ENCODE measurements around the gene CNGA3.

The CNGA3 gene

DNA sequence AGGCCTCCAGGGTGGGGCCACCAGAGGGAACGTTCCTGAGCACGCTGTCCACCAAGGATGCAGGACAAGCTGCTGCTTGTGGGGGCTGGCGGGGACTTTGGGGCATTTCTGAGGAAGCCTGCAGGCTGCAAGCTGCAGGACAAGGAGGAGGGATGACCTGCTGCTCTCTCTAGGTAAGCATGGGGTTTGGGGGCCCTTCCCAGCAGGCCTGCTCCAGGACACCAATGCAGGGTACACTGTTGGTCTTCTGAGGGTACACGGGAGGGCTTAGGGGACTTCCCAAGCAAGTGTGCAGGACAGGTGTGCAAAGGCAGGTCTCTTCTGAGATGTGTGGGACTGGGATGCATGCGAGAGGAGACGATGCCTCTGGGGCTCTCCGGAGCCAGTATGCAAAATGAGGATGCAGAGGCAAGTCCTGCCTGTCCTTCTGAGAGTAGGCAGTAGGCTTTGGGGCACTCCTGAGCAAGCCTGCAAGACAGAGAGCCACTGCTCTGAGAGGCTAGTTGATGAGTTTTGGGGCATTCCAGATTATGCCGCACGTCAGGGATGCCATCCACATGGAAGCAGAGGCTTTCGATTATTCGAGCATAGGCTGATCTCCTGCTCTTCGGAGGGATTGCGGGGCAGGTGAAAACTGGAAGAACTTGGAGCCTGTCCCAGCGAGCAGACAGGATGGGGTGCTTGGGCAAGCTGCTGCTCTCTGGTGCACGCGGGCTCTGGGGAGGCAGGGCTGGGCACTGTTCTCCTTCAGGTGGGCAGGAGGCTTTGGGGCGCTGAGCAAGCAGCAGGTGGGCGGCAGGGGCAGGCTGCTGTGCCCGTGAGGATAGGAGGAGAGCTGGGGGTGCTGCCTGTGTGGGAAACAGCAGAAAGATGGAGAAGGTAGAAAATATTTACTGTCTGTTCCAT, 44.6 kb downstream of the CNGA3 start:
- Histone ChIP-seq H3K18ac (ENCODE audit: low read length) (no peak overlapping the region), H3K4ac (ENCODE audit: low read depth, low read length) (no peak overlapping the region), H3K4me3 (ENCODE audit: low read length) (no peak overlapping the region), H3K9ac (ENCODE audit: low read length) (no peak overlapping the region), H3K4me1 (ENCODE audit: control insufficient read depth, low read depth, low read length) (no peaks in the 10 kb centered on the region), H3K56ac (ENCODE audit: low read length) (no peak overlapping the region), H3K27ac (ENCODE audit: low read depth, low read length) (no peak overlapping the region), H3K79me1 (ENCODE audit: low read length) (no peaks in the 10 kb centered on the region), H4K5ac (ENCODE audit: low read length) (no peak overlapping the region), H2BK5ac (ENCODE audit: low read length) (no peak overlapping the region), H3K4me2 (ENCODE audit: low read length) (no peak overlapping the region), H3K27me3 (ENCODE audit: insufficient read depth, low read length, poor library complexity) (no peaks in the 10 kb centered on the region), H3K23ac (ENCODE audit: low read length) (no peak overlapping the region), H3K79me2 (ENCODE audit: control insufficient read depth, insufficient read depth, low read length) (no peaks in the 10 kb centered on the region), H3K36me3 (ENCODE audit: control insufficient read depth, insufficient read depth, low read length) (no peaks in the 10 kb centered on the region), H4K8ac (ENCODE audit: low read depth, low read length) (no peak overlapping the region), H2AK5ac (ENCODE audit: low read length) (no peak overlapping the region), H2BK120ac (ENCODE audit: low read depth, low read length) (no peak overlapping the region), H2BK15ac (replicated peaks; ENCODE audit: low read depth) (no peak overlapping the region)
- DNase-seq = no peak
- no CpG with 5 or more reads among the region's 19 CpGs for WGBS (ENCODE audit: extremely low coverage, insufficient coverage, low lambda C conversion rate)

DNA sequence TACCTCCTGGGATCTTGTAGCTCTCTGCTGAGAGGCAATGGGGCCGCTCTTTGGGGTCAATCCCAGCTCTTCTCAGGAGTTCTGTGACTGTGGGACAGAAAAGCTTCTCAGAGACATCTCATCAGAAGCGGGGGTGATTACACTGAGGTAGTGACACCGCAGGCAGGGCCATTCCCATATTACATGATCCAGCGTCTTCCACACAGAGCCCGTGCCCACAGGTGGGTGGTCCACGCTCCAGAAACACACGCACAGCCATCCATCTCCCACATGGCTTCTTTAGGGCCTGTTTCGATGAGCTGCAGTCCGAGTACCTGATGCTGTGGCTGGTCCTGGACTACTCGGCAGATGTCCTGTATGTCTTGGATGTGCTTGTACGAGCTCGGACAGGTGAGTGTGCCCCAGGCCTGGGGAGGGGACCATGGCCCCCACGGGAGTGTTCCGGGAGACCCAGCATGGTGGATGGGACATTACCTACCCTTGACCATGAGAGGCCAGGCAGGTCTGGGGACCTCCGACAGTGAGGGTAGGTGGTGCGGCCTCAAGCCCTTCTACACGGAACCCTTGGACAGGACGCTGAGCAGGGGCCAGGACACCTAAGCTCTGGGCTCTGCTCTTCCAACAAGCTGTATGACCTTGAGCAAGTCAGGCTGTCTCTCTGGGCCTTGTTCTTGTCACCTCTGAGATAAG, 45.5 kb downstream of the CNGA3 start:
- H3K23ac ChIP-seq (ENCODE audit: low read length) = no peak overlapping the region
- H4K5ac ChIP-seq (ENCODE audit: low read length) = no peak overlapping the region
- H3K4me3 ChIP-seq (ENCODE audit: low read length) = no peak overlapping the region
- H2AK5ac ChIP-seq (ENCODE audit: low read length) = no peak overlapping the region
- no peaks in the 10 kb centered on the region for H3K27me3 ChIP-seq (ENCODE audit: insufficient read depth, low read length, poor library complexity)
- no peak overlapping the region for H2BK120ac ChIP-seq (ENCODE audit: low read depth, low read length)
- no peak overlapping the region for H4K8ac ChIP-seq (ENCODE audit: low read depth, low read length)
- no peak overlapping the region for H3K27ac ChIP-seq (ENCODE audit: low read depth, low read length)
- no CpG with 5 or more reads among the region's 18 CpGs for WGBS (ENCODE audit: extremely low coverage, insufficient coverage, low lambda C conversion rate)
- no peak overlapping the region for H2BK15ac ChIP-seq (replicated peaks; ENCODE audit: low read depth)
- no peak overlapping the region for H3K56ac ChIP-seq (ENCODE audit: low read length)
- H2BK5ac ChIP-seq (ENCODE audit: low read length) = no peak overlapping the region
- no peak overlapping the region for H3K9ac ChIP-seq (ENCODE audit: low read length)
- no peaks in the 10 kb centered on the region for H3K4me1 ChIP-seq (ENCODE audit: control insufficient read depth, low read depth, low read length)
- H3K4me2 ChIP-seq (ENCODE audit: low read length) = no peak overlapping the region
- no peak overlapping the region for H3K4ac ChIP-seq (ENCODE audit: low read depth, low read length)
- no peaks in the 10 kb centered on the region for H3K79me2 ChIP-seq (ENCODE audit: control insufficient read depth, insufficient read depth, low read length)
- no peaks in the 10 kb centered on the region for H3K36me3 ChIP-seq (ENCODE audit: control insufficient read depth, insufficient read depth, low read length)
- no peak for DNase-seq
- no peak overlapping the region for H3K18ac ChIP-seq (ENCODE audit: low read length)
- H3K79me1 ChIP-seq (ENCODE audit: low read length) = no peaks in the 10 kb centered on the region

DNA sequence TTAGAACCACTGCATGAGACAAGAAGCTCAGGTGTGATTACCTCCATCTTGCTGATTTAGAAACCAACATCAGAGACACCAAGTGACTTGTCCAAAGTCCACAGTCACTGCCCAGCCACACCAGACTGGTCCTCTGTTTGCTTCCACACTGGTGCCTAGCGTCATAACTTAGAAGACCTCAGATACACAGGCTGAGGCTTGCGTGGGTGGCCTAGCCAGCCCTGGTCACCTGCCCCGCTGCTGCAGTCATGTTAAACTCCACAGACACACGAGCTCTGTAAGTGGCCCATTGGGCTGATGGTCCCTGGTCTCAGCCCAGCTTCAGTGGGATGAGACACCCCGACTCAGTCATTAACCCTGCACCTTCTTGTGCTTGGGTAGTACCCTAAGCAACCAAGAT, 47.1 kb downstream of the CNGA3 start:
- Histone ChIP-seq H3K4me2 (ENCODE audit: low read length) (no peak overlapping the region), H4K5ac (ENCODE audit: low read length) (no peak overlapping the region)
- WGBS (ENCODE audit: extremely low coverage, insufficient coverage, low lambda C conversion rate) = no CpG with 5 or more reads among the region's 5 CpGs

DNA sequence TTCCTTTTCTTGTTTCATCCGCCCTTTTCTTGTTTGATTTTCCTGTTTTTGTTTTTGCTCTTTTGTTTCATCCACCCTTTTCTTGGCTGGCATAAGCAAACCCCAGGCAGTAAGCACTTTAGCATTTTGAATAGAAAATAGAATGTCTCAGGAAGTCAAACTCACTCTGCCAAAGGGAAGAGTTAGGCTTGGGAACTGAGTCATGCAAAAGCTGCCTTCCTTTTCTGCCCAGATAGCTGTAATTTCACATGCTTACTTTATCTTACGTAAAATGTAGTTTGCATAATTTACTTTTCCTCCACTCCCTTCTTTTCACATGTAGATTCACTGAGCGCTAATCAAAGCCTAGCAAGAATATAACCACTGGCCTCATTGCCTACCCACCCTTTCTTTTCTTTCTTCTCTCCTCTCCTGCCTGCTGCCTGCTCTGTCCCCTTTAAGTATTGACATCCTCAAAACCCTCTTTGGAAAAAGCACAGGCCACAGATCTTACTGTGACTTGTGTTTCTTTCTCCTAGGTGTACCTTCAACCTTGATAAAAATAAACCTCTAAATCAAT, 48.4 kb downstream of the CNGA3 start:
- H3K4me1 ChIP-seq (ENCODE audit: control insufficient read depth, low read depth, low read length) = no peaks in the 10 kb centered on the region
- no peak overlapping the region for H4K5ac ChIP-seq (ENCODE audit: low read length)
- H3K23ac ChIP-seq (ENCODE audit: low read length) = no peak overlapping the region
- H3K4me2 ChIP-seq (ENCODE audit: low read length) = no peak overlapping the region
- no peak overlapping the region for H4K8ac ChIP-seq (ENCODE audit: low read depth, low read length)
- no peaks in the 10 kb centered on the region for H3K27me3 ChIP-seq (ENCODE audit: insufficient read depth, low read length, poor library complexity)
- WGBS (ENCODE audit: extremely low coverage, insufficient coverage, low lambda C conversion rate) = no CpG with 5 or more reads among the region's 3 CpGs
- no peak overlapping the region for H3K56ac ChIP-seq (ENCODE audit: low read length)
- H3K4me3 ChIP-seq (ENCODE audit: low read length) = no peak overlapping the region
- H3K9ac ChIP-seq (ENCODE audit: low read length) = no peak overlapping the region
- no peak for DNase-seq
- H2BK5ac ChIP-seq (ENCODE audit: low read length) = no peak overlapping the region
- no peak overlapping the region for H2AK5ac ChIP-seq (ENCODE audit: low read length)
- H3K36me3 ChIP-seq (ENCODE audit: control insufficient read depth, insufficient read depth, low read length) = no peaks in the 10 kb centered on the region
- H3K4ac ChIP-seq (ENCODE audit: low read depth, low read length) = no peak overlapping the region
- H3K27ac ChIP-seq (ENCODE audit: low read depth, low read length) = no peak overlapping the region
- no peaks in the 10 kb centered on the region for H3K79me2 ChIP-seq (ENCODE audit: control insufficient read depth, insufficient read depth, low read length)
- no peaks in the 10 kb centered on the region for H3K79me1 ChIP-seq (ENCODE audit: low read length)
- no peak overlapping the region for H2BK15ac ChIP-seq (replicated peaks; ENCODE audit: low read depth)
- H3K18ac ChIP-seq (ENCODE audit: low read length) = no peak overlapping the region
- H2BK120ac ChIP-seq (ENCODE audit: low read depth, low read length) = no peak overlapping the region

More for the DNA sequence above, 47.1 kb downstream of the CNGA3 start:
- no peak overlapping the region for H3K9ac ChIP-seq (ENCODE audit: low read length)
- no peak overlapping the region for H2BK120ac ChIP-seq (ENCODE audit: low read depth, low read length)
- no peak overlapping the region for H3K4me3 ChIP-seq (ENCODE audit: low read length)
- H3K18ac ChIP-seq (ENCODE audit: low read length) = no peak overlapping the region
- H3K23ac ChIP-seq (ENCODE audit: low read length) = no peak overlapping the region
- no peaks in the 10 kb centered on the region for H3K4me1 ChIP-seq (ENCODE audit: control insufficient read depth, low read depth, low read length)
- no peak overlapping the region for H3K4ac ChIP-seq (ENCODE audit: low read depth, low read length)
- no peaks in the 10 kb centered on the region for H3K79me1 ChIP-seq (ENCODE audit: low read length)
- H2AK5ac ChIP-seq (ENCODE audit: low read length) = no peak overlapping the region
- no peak overlapping the region for H2BK5ac ChIP-seq (ENCODE audit: low read length)
- no peak overlapping the region for H3K27ac ChIP-seq (ENCODE audit: low read depth, low read length)
- H2BK15ac ChIP-seq (replicated peaks; ENCODE audit: low read depth) = no peak overlapping the region
- H3K27me3 ChIP-seq (ENCODE audit: insufficient read depth, low read length, poor library complexity) = no peaks in the 10 kb centered on the region
- H3K79me2 ChIP-seq (ENCODE audit: control insufficient read depth, insufficient read depth, low read length) = no peaks in the 10 kb centered on the region
- H3K36me3 ChIP-seq (ENCODE audit: control insufficient read depth, insufficient read depth, low read length) = no peaks in the 10 kb centered on the region
- no peak overlapping the region for H3K56ac ChIP-seq (ENCODE audit: low read length)
- no peak overlapping the region for H4K8ac ChIP-seq (ENCODE audit: low read depth, low read length)
- no peak for DNase-seq

DNA sequence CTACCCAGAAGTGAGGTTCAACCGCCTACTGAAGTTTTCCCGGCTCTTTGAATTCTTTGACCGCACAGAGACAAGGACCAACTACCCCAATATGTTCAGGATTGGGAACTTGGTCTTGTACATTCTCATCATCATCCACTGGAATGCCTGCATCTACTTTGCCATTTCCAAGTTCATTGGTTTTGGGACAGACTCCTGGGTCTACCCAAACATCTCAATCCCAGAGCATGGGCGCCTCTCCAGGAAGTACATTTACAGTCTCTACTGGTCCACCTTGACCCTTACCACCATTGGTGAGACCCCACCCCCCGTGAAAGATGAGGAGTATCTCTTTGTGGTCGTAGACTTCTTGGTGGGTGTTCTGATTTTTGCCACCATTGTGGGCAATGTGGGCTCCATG, 49.7 kb downstream of the CNGA3 start:
- no peak overlapping the region for H3K27ac ChIP-seq (ENCODE audit: low read depth, low read length)
- H3K4me2 ChIP-seq (ENCODE audit: low read length) = no peak overlapping the region
- no peaks in the 10 kb centered on the region for H3K79me1 ChIP-seq (ENCODE audit: low read length)
- no peak overlapping the region for H3K56ac ChIP-seq (ENCODE audit: low read length)
- H3K9ac ChIP-seq (ENCODE audit: low read length) = no peak overlapping the region
- H3K4me3 ChIP-seq (ENCODE audit: low read length) = no peak overlapping the region
- H2BK15ac ChIP-seq (replicated peaks; ENCODE audit: low read depth) = no peak overlapping the region
- H3K18ac ChIP-seq (ENCODE audit: low read length) = no peak overlapping the region
- DNase-seq = no peak
- H3K4me1 ChIP-seq (ENCODE audit: control insufficient read depth, low read depth, low read length) = no peaks in the 10 kb centered on the region
- WGBS (ENCODE audit: extremely low coverage, insufficient coverage, low lambda C conversion rate) = no CpG with 5 or more reads among the region's 6 CpGs
- H3K27me3 ChIP-seq (ENCODE audit: insufficient read depth, low read length, poor library complexity) = no peaks in the 10 kb centered on the region
- no peaks in the 10 kb centered on the region for H3K79me2 ChIP-seq (ENCODE audit: control insufficient read depth, insufficient read depth, low read length)
- no peak overlapping the region for H4K5ac ChIP-seq (ENCODE audit: low read length)
- H3K23ac ChIP-seq (ENCODE audit: low read length) = no peak overlapping the region
- no peak overlapping the region for H2BK5ac ChIP-seq (ENCODE audit: low read length)
- H3K36me3 ChIP-seq (ENCODE audit: control insufficient read depth, insufficient read depth, low read length) = no peaks in the 10 kb centered on the region
- no peak overlapping the region for H3K4ac ChIP-seq (ENCODE audit: low read depth, low read length)
- H2AK5ac ChIP-seq (ENCODE audit: low read length) = no peak overlapping the region
- H2BK120ac ChIP-seq (ENCODE audit: low read depth, low read length) = no peak overlapping the region
- H4K8ac ChIP-seq (ENCODE audit: low read depth, low read length) = no peak overlapping the region

All from mesendoderm (in vitro differentiated cells).